ENCODE results near the gene ANKS1B.

ANKS1B gene

DNA sequence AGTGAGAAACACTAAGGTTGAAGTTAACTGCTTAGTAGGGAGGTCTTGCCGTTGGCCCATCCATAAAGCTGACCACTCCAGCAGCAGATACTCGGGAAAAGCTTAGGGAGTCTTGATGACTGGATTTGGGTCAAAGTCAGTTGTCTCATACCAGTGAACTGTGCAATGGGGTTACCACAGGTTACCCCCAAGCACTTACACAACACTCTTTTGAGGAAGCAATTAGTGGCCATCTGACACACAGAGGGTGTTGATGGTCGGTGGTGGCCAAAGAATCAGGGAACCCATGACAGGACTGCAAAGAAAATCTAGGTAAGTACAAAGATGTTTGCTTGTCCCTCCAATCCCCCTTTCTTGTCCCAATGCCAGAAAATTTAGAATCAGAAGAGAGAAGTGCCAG is 929.4 kb downstream of the ANKS1B start:
- no peak for DNase-seq (ENCODE audit: low read depth)
- TF ChIP-seq, protein P1, sequence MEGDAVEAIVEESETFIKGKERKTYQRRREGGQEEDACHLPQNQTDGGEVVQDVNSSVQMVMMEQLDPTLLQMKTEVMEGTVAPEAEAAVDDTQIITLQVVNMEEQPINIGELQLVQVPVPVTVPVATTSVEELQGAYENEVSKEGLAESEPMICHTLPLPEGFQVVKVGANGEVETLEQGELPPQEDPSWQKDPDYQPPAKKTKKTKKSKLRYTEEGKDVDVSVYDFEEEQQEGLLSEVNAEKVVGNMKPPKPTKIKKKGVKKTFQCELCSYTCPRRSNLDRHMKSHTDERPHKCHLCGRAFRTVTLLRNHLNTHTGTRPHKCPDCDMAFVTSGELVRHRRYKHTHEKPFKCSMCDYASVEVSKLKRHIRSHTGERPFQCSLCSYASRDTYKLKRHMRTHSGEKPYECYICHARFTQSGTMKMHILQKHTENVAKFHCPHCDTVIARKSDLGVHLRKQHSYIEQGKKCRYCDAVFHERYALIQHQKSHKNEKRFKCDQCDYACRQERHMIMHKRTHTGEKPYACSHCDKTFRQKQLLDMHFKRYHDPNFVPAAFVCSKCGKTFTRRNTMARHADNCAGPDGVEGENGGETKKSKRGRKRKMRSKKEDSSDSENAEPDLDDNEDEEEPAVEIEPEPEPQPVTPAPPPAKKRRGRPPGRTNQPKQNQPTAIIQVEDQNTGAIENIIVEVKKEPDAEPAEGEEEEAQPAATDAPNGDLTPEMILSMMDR (IDR thresholded peaks at IDR 0.05; ENCODE audit: control insufficient read depth, insufficient read depth, low read depth, low read length, missing control alignments), result no peak
- H3K4me3 ChIP-seq (ENCODE audit: control insufficient read depth, low read depth, low read length), result no peak overlapping the region

DNA sequence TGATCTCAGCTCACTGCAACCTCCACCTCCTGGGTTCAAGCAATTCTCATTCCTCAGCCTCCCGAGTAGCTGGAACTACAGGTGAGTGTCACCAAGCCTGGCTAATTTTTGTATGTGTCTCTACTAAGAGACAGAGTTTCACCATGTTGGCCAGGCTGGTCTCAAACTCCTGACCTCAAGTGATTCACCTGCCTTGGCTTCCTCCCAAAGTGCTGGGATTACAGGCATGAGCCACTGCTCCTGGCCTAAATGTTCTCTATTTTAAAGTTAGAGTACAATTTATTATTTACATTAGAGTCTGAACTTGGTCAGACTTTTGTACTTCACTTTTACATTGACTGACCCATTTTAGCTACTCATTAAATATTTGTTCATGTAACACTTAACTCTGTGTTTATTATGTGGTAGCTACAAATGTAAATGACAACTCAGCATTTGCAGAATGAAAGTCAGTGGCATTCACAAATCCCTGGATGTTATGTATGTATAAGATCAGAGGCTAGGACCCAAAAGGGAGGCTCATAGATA is 930.1 kb downstream of the ANKS1B start:
- TF ChIP-seq, protein P1 (IDR thresholded peaks at IDR 0.05; ENCODE audit: control insufficient read depth, insufficient read depth, low read depth, low read length, missing control alignments), result no peak
- no peak for DNase-seq (ENCODE audit: low read depth)
- no peak overlapping the region for H3K4me3 ChIP-seq (ENCODE audit: control insufficient read depth, low read depth, low read length)

GRCh38 chr12:99053616-99054362 is 930.9 kb downstream of the ANKS1B start:
- DNase-seq (ENCODE audit: low read depth), result peak; percentile 24
- H3K4me3 ChIP-seq (ENCODE audit: control insufficient read depth, low read depth, low read length), result no peak overlapping the region
- TF ChIP-seq, protein P1 (IDR thresholded peaks at IDR 0.05; ENCODE audit: control insufficient read depth, insufficient read depth, low read depth, low read length, missing control alignments), result no peak

DNA sequence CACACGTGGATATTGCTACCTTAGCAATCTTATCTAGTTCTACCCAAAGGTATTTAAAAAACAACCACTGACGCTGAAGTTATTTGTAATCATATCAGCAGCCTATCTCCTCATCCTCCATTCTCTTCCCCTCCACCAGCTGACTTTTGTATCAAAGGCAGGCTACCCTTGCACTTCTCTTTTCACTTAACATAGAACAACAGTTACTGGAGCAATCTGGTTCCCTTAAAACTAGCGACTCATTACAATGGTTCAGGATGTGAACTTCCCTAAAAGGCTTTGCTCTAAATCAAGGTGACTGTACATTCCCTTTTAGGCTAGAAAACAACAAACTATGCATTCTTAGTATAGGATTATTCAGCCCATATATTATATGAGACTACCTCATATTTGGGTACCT is 935.0 kb downstream of the ANKS1B start:
- no peak for DNase-seq (ENCODE audit: low read depth)
- no peak overlapping the region for H3K4me3 ChIP-seq (ENCODE audit: control insufficient read depth, low read depth, low read length)
- TF ChIP-seq, protein P1 (IDR thresholded peaks at IDR 0.05; ENCODE audit: control insufficient read depth, insufficient read depth, low read depth, low read length, missing control alignments), result no peak

- H3K4me3 ChIP-seq (ENCODE audit: control insufficient read depth, low read depth, low read length), result no peak overlapping the region
- DNase-seq (ENCODE audit: low read depth), result no peak
- TF ChIP-seq, protein P1 (IDR thresholded peaks at IDR 0.05; ENCODE audit: control insufficient read depth, insufficient read depth, low read depth, low read length, missing control alignments), result no peak
These were observed 939.6 kb downstream of the ANKS1B start for GRCh38 chr12:99045158-99045557.

GRCh38 chr12:99043319-99043914 is 941.3 kb downstream of the ANKS1B start:
- peak; percentile 35 for DNase-seq (ENCODE audit: low read depth)
- TF ChIP-seq, protein P1 (IDR thresholded peaks at IDR 0.05; ENCODE audit: control insufficient read depth, insufficient read depth, low read depth, low read length, missing control alignments), result peak; percentile 93
- H3K4me3 ChIP-seq (ENCODE audit: control insufficient read depth, low read depth, low read length), result no peak overlapping the region

Data from AG09309 (cell line).